Camera-type eye (tissue), 1 donor: ENCODE data around the gene FBXO15. TPM values are rescaled to one million over a fixed set of nuclear protein-coding genes. Genes with fewer than 3 reads are reported as not detected.

Experiments
- total RNA-seq: library from RNA; depleted of rRNA; stranded (reverse); fragments of >200 nt; gene quantifications from one replicate; pipeline ENCODE4 v1.2.3, GENCODE V29; 2014

FBXO15 gene
- total RNA-seq, result 4.5 TPM

GRCh38 chr18:74147779-74148542 is at the start of gene FBXO15, which contains the start of gene TIMM21:
Gene FBXO15 (minus strand): TSS chr18:74147834. CDS start chr18:74147785, 49 bp downstream.
Gene TIMM21 (plus strand): TSS chr18:74148523. CDS start chr18:74148809, 286 bp downstream.

Other genes with a start within 250 kb of the FBXO15 start
- 47.2 TPM for gene TIMM21, start 689 bp upstream of the FBXO15 start, total RNA-seq
- gene CYB5A, start 144.1 kb upstream of the FBXO15 start, total RNA-seq, result 28.4 TPM
- not detected for gene C18orf63, start 168.0 kb upstream of the FBXO15 start, total RNA-seq